OCI-LY7 (cell line): ENCODE data around the gene PLEKHA6. TPM values are rescaled to one million over a fixed set of nuclear protein-coding genes. Genes with fewer than 3 reads are reported as not detected.

Experiments used
- BruUV-seq: library from RNA; stranded (reverse); fragments of 400-500 nt; replicated peaks from 2 replicates; lab custom pipeline; 2021; lab: Mats Ljungman, UMichigan
- CTCF ChIA-PET: fragments of 300-600 bp; sonication (Branson Sonifier 250); formaldehyde crosslinking; loops from one replicate; lab custom pipeline; 2022; ENCODE audit warnings: antibody characterized with exemption; ENCODE audit not compliant: unreplicated experiment; lab: Charles Lee
- POLR2A ChIA-PET: fragments of 300-600 bp; sonication (Branson Sonifier 250); formaldehyde crosslinking; loops from one replicate; lab custom pipeline; 2022; ENCODE audit warnings: antibody characterized with exemption; lab: Charles Lee
- DNase-seq: peaks from one replicate; pipeline ENCODE4 v3.0.0-alpha.2; 2015; ENCODE audit warnings: low spot score
- H2AFZ ChIP-seq: fragments of 200-600 bp; sonication (generic), shearing (Covaris generic); 2 replicates; pipeline ENCODE4 v1.6.1; 2014; ENCODE audit warnings: mild to moderate bottlenecking, antibody characterized with exemption, low read length, moderate library complexity
- H3K27ac ChIP-seq: fragments of 200-600 bp; sonication (generic); 2 replicates; pipeline ENCODE4 v1.5.1; 2014; ENCODE audit warnings: mixed run types, low read depth, mild to moderate bottlenecking, moderate library complexity, low read length, inconsistent platforms; ENCODE audit not compliant: poor library complexity, severe bottlenecking
- H3K36me3 ChIP-seq: fragments of 200-600 bp; sonication (generic); 2 replicates; pipeline ENCODE4 v1.6.1; 2014; ENCODE audit warnings: mild to moderate bottlenecking, antibody characterized with exemption, low read length, moderate library complexity, mixed read lengths; ENCODE audit not compliant: insufficient read depth
- H3K4me1 ChIP-seq: fragments of 200-600 bp; sonication (generic); 2 replicates; pipeline ENCODE4 v1.5.1; 2014; ENCODE audit warnings: mild to moderate bottlenecking, low read length; ENCODE audit not compliant: insufficient read depth, poor library complexity, severe bottlenecking
- H3K4me2 ChIP-seq: fragments of 200-600 bp; sonication (generic); 2 replicates; pipeline ENCODE4 v1.6.1; 2014; ENCODE audit warnings: mild to moderate bottlenecking, low read length
- H3K4me3 ChIP-seq: fragments of 200-600 bp; sonication (generic); 2 replicates; pipeline ENCODE4 v1.5.1; 2014; ENCODE audit warnings: mild to moderate bottlenecking, low read depth, low read length; ENCODE audit not compliant: poor library complexity, severe bottlenecking
- H3K79me2 ChIP-seq: fragments of 200-600 bp; sonication (generic); 2 replicates; pipeline ENCODE4 v1.6.1; 2016; ENCODE audit warnings: low read depth, mild to moderate bottlenecking, low read length, moderate library complexity, mixed read lengths; ENCODE audit not compliant: insufficient read depth
- H3K9me2 ChIP-seq: fragments of 200-600 bp; sonication (generic); 2 replicates; pipeline ENCODE4 v1.6.1; 2016; ENCODE audit warnings: mild to moderate bottlenecking, low read length, mixed read lengths; ENCODE audit not compliant: insufficient read depth
- H3K9me3 ChIP-seq: fragments of 200-600 bp; sonication (generic); 2 replicates; pipeline ENCODE4 v1.6.1; 2014; ENCODE audit warnings: mild to moderate bottlenecking, mixed run types, low read length, mixed read lengths
- H4K20me1 ChIP-seq: fragments of 200-600 bp; sonication (generic); 2 replicates; pipeline ENCODE4 v1.6.1; 2014; ENCODE audit warnings: mild to moderate bottlenecking, antibody characterized with exemption, low read length, moderate library complexity, mixed read lengths; ENCODE audit not compliant: insufficient read depth
- CTCF ChIP-seq: fragments of 200-600 bp; sonication (generic); conservative IDR thresholded peaks from 2 replicates; pipeline ENCODE4 v1.5.1; 2014; ENCODE audit warnings: mild to moderate bottlenecking, antibody characterized with exemption, low read length, moderate library complexity, mixed read lengths
- EZH2phosphoT487 ChIP-seq: fragments of 200-600 bp; sonication (generic); IDR thresholded peaks from 2 replicates; pipeline ENCODE4 v1.6.1; 2018; ENCODE audit warnings: low read depth, borderline replicate concordance, mild to moderate bottlenecking, mixed run types, antibody characterized with exemption, low read length, moderate library complexity, mixed read lengths
- intact Hi-C: fragments of 100-400 bp; cut with micrococcal nuclease; formaldehyde crosslinking; loops from one replicate; pipeline ENCODE4 v1.10.0; 2022; ENCODE audit not compliant: unreplicated experiment
- total RNA-seq, 2 experiments: library from RNA; depleted of rRNA in 1 of 2; stranded (reverse); fragments of >200 nt in 1 of 2; shearing (Covaris generic) in 1 of 2; gene quantifications; 2 replicates each; pipeline ENCODE4 v1.2.3, GENCODE V29; 2014 to 2022

PLEKHA6 gene
- total RNA-seq, 2 experiments from 2014 or later = not detected

GRCh38 chr1:204254031-204254661 lies 105.6 kb downstream of the PLEKHA6 start:
- Histone ChIP-seq H3K4me2 (no peak overlapping the region), H3K4me3 (no peak overlapping the region), H3K4me1 (no peaks in the 10 kb centered on the region), H3K9me3 (no peaks in the 10 kb centered on the region), H2AFZ (no peak overlapping the region), H4K20me1 (no peaks in the 10 kb centered on the region), H3K36me3 (no peaks in the 10 kb centered on the region), H3K27ac (no peak overlapping the region), H3K9me2 (no peaks in the 10 kb centered on the region), H3K79me2 (no peaks in the 10 kb centered on the region)
- POLR2A ChIA-PET = interaction anchor here (0.7 kb wide), 1 partner anchor 8 kb away, joined by 3 read pairs; no protein-coding TSS in a partner anchor
- intact Hi-C loops = no loop called here
- DNase-seq = no peak
- TF ChIP-seq CTCF = no peak
- no peak for TF ChIP-seq EZH2phosphoT487
- CTCF ChIA-PET = no interaction called here
- no TSS peak for BruUV-seq

GRCh38 chr1:204251926-204252689 lies 107.6 kb downstream of the PLEKHA6 start:
- Histone ChIP-seq H2AFZ (no peak overlapping the region), H3K9me3 (no peaks in the 10 kb centered on the region), H3K4me3 (no peak overlapping the region), H3K36me3 (no peaks in the 10 kb centered on the region), H3K9me2 (no peaks in the 10 kb centered on the region), H3K4me1 (no peaks in the 10 kb centered on the region), H3K4me2 (no peak overlapping the region), H3K79me2 (no peaks in the 10 kb centered on the region), H4K20me1 (no peaks in the 10 kb centered on the region), H3K27ac (no peak overlapping the region)
- intact Hi-C loops = no loop called here
- CTCF ChIA-PET = no interaction called here
- TF ChIP-seq CTCF (no peak), EZH2phosphoT487 (no peak)
- no TSS peak for BruUV-seq
- DNase-seq = no peak
- POLR2A ChIA-PET = no interaction called here

- CTCF ChIA-PET = no interaction called here
These were observed 108.4 kb downstream of the PLEKHA6 start for GRCh38 chr1:204251286-204251685.

More at GRCh38 chr1:204251286-204251685, 108.4 kb downstream of the PLEKHA6 start:
- BruUV-seq = no TSS peak
- Histone ChIP-seq H3K79me2 (no peaks in the 10 kb centered on the region), H2AFZ (no peak overlapping the region), H3K4me3 (no peak overlapping the region), H3K4me1 (no peaks in the 10 kb centered on the region), H3K27ac (no peak overlapping the region), H3K9me3 (no peaks in the 10 kb centered on the region), H4K20me1 (no peaks in the 10 kb centered on the region), H3K4me2 (no peak overlapping the region), H3K9me2 (no peaks in the 10 kb centered on the region), H3K36me3 (no peaks in the 10 kb centered on the region)
- TF ChIP-seq CTCF (no peak), EZH2phosphoT487 (no peak)
- DNase-seq = no peak
- POLR2A ChIA-PET = no interaction called here
- intact Hi-C loops = no loop called here
